GM12878 (cell line): Measurements from ENCODE around the gene MARCKSL1. TPM values are rescaled to one million over a fixed set of nuclear protein-coding genes. Genes with fewer than 3 reads are reported as not detected.

Source experiments
- ATAC-seq: fragments of 200-7000 bp; cut with Tn5 transposase; 3 replicates; pipeline ENCODE4 v1.9.1; 2020; ENCODE audit warnings: mild to moderate bottlenecking, moderate library complexity
- BruUV-seq: library from RNA; stranded (reverse); fragments of 400-500 nt; replicated peaks from 2 replicates; lab custom pipeline; 2021; lab: Mats Ljungman, UMichigan
- CTCF ChIA-PET: fragments of 300-600 bp; sonication (Branson Sonifier 250); formaldehyde crosslinking; extraction: SDS; loops from one replicate; lab custom pipeline; 2021; ENCODE audit warnings: inconsistent platforms; lab: Yijun Ruan, JAX
- POLR2A ChIA-PET: fragments of 350-600 bp; formaldehyde crosslinking; extraction: SDS; loops from one replicate; lab custom pipeline; 2021; ENCODE audit warnings: inconsistent platforms; lab: Charles Lee
- RAD21 ChIA-PET: fragments of 300-600 bp; sonication (Branson Sonifier 250); formaldehyde crosslinking; loops from one replicate; lab custom pipeline; 2023; ENCODE audit warnings: antibody characterized with exemption; ENCODE audit not compliant: unreplicated experiment; lab: Charles Lee
- SMC1A ChIA-PET: fragments of 300-600 bp; sonication (Branson Sonifier 250); formaldehyde crosslinking; loops from one replicate; lab custom pipeline; 2023; ENCODE audit not compliant: unreplicated experiment, uncharacterized antibody; lab: Charles Lee
- DNase-seq: peaks from one replicate; pipeline ENCODE4 v3.0.0-alpha.2; 2011; ENCODE audit warnings: low read depth, low spot score
- FAIRE-seq: peaks from 3 replicates; lab custom pipeline; 2011; peaks lifted over from hg19 to GRCh38; lab: Jason Lieb, UNC
- H2AFZ ChIP-seq: 2 replicates; pipeline ENCODE4 v1.6.0; 2011; ENCODE audit warnings: low read depth, low read length, control low read depth; ENCODE audit not compliant: control insufficient read depth
- H3K27ac ChIP-seq: 2 replicates; pipeline ENCODE4 v1.5.1; 2011; ENCODE audit warnings: control low read depth; ENCODE audit not compliant: control insufficient read depth, insufficient read depth
- H3K27me3 ChIP-seq, 2 experiments: replicated peaks in 1 of 2; 2 replicates each; pipeline versions ENCODE4 v1.6.0 to v1.6.1; 2011; ENCODE audit warnings: low read length in 1 of 2; ENCODE audit not compliant: control insufficient read depth in 2 of 2, insufficient read depth in 2 of 2
- H3K36me3 ChIP-seq, 2 experiments: 2 replicates each; pipeline ENCODE4 v1.5.1; 2011; ENCODE audit warnings: low read length in 1 of 2; ENCODE audit not compliant: control insufficient read depth in 2 of 2, insufficient read depth in 2 of 2
- H3K4me1 ChIP-seq: 2 replicates; pipeline ENCODE4 v1.6.1; 2011; ENCODE audit warnings: mild to moderate bottlenecking, low read length, moderate library complexity, mixed read lengths; ENCODE audit not compliant: control insufficient read depth, insufficient read depth
- H3K4me2 ChIP-seq: 2 replicates; pipeline ENCODE4 v1.6.0; 2011; ENCODE audit warnings: control low read depth; ENCODE audit not compliant: control insufficient read depth, insufficient read depth
- H3K4me3 ChIP-seq: fragments of 200-600 bp; sonication (generic); 2 replicates; pipeline ENCODE4 v1.5.1; 2016
- H3K79me2 ChIP-seq: 2 replicates; pipeline ENCODE4 v1.6.0; 2011; ENCODE audit warnings: low read length; ENCODE audit not compliant: control insufficient read depth, insufficient read depth
- H3K9ac ChIP-seq: 2 replicates; pipeline ENCODE4 v1.8.0; 2011; ENCODE audit warnings: low read length, control low read depth, mixed read lengths; ENCODE audit not compliant: control insufficient read depth, insufficient read depth
- H3K9me3 ChIP-seq: replicated peaks from 3 replicates; pipeline ENCODE4 v1.5.1; 2011; ENCODE audit warnings: mild to moderate bottlenecking, low read length; ENCODE audit not compliant: control insufficient read depth, insufficient read depth
- H4K20me1 ChIP-seq: 2 replicates; pipeline ENCODE4 v1.6.0; 2011; ENCODE audit not compliant: control insufficient read depth, insufficient read depth
- HCFC1 ChIP-seq: fragments of 150-350 bp; IDR thresholded peaks from 2 replicates; pipeline ENCODE4 v1.6.1; 2014; ENCODE audit warnings: low read length
- NFYB ChIP-seq: IDR thresholded peaks from 2 replicates; pipeline ENCODE4 v1.6.1; 2011; ENCODE audit warnings: low read depth, mild to moderate bottlenecking, low read length, improper control_type of control experiment, moderate library complexity; ENCODE audit not compliant: insufficient read depth
- POU2F2 ChIP-seq: IDR thresholded peaks from 3 replicates; pipeline ENCODE4 v1.6.1; 2011; ENCODE audit warnings: low read depth, mild to moderate bottlenecking, low read length, borderline replicate concordance
- SREBF2 ChIP-seq: IDR thresholded peaks from 2 replicates; pipeline ENCODE4 v1.6.1; 2012; ENCODE audit warnings: mild to moderate bottlenecking, low read length
- SUPT20H ChIP-seq: IDR thresholded peaks from 2 replicates; pipeline ENCODE4 v1.6.1; 2011; ENCODE audit warnings: low read depth, mild to moderate bottlenecking, low read length, moderate library complexity, borderline replicate concordance; ENCODE audit not compliant: control insufficient read depth
- WRNIP1 ChIP-seq: IDR thresholded peaks from 2 replicates; pipeline ENCODE4 v1.6.1; 2011; ENCODE audit warnings: low read depth, low read length, improper control_type of control experiment, borderline replicate concordance
- WGBS: methylation state at CpG from one replicate; pipeline ENCODE4 v1.1.6; 2016; ENCODE audit warnings: low lambda C conversion rate; ENCODE audit not compliant: insufficient replicate concordance, insufficient coverage; ENCODE audit errors: missing lambda C conversion rate; 5-methylcytosine and 5-hydroxymethylcytosine counted together
- in situ Hi-C: fragments of 300-500 bp; cut with MboI; formaldehyde crosslinking; loops from 9 replicates; pipeline ENCODE4 v1.14.3; 2018; ENCODE audit warnings: mixed read lengths
- intact Hi-C: fragments of 100-400 bp; cut with micrococcal nuclease; formaldehyde crosslinking; loops from one replicate; pipeline ENCODE4 v1.14.2; 2022; ENCODE audit not compliant: unreplicated experiment
- polyA plus RNA-seq, 11 experiments: library from polyadenylated mRNA; depleted of rRNA in 4 of 11; unstranded in 6 of 11; stranded (reverse) in 5 of 11; fragments of >200 nt; fragmentation: Nextera tagmentation in 4 of 11; fragmentation: Illumina TruSeq in 1 of 11; extraction: Ambion mirVana in 4 of 11; extraction: Trizol in 1 of 11; gene quantifications; 1 replicate in 1 of 11; 2 replicates in 10 of 11; pipeline versions ENCODE4 v1.2.1 to v1.2.3, GENCODE V29; 2011 to 2016; ENCODE audit warnings: inconsistent platforms in 2 of 11, missing spikeins in 2 of 11, low read depth in 1 of 11
- total RNA-seq, 4 experiments: library from RNA; depleted of rRNA in 3 of 4; stranded (reverse); fragments of >200 nt in 3 of 4; fragmentation: Illumina TruSeq in 1 of 4; extraction: Trizol in 1 of 4; gene quantifications; 2 replicates each; pipeline versions ENCODE4 v1.2.1 to v1.2.3, GENCODE V29; 2013 to 2021
- TF ChIP-seq, protein P1 (sequence below): IDR thresholded peaks from 2 replicates; pipeline ENCODE4 v1.6.1; 2011; ENCODE audit warnings: low read depth, low read length, improper control_type of control experiment, borderline replicate concordance
- TF ChIP-seq, protein P2 (sequence below): fragments of 150-350 bp; IDR thresholded peaks from 2 replicates; pipeline ENCODE4 v1.6.1; 2014; ENCODE audit warnings: mild to moderate bottlenecking, low read depth, low read length
- TF ChIP-seq, protein P3 (sequence below): fragments of 450-650 bp; IDR thresholded peaks from 2 replicates; pipeline ENCODE4 v1.6.1; 2017; ENCODE audit warnings: mild to moderate bottlenecking, moderate library complexity
- TF ChIP-seq, protein P4 (sequence below): IDR thresholded peaks from 2 replicates; pipeline ENCODE4 v1.6.1; 2011; ENCODE audit warnings: borderline replicate concordance, low read depth, mild to moderate bottlenecking, moderate library complexity, mixed read lengths, low read length; ENCODE audit not compliant: insufficient read depth; ENCODE audit errors: extremely low read length
- TF ChIP-seq, protein P5 (sequence below): IDR thresholded peaks from 2 replicates; pipeline ENCODE4 v1.6.1; 2012; ENCODE audit warnings: low read depth, low read length, improper control_type of control experiment

Gene MARCKSL1
- total and polyA plus RNA-seq, 10 of the 15 experiments (the other 5 are each of a cell fraction or from before 2014, with no cell fraction given) = 14.5 to 225 (median 158) TPM

DNA sequence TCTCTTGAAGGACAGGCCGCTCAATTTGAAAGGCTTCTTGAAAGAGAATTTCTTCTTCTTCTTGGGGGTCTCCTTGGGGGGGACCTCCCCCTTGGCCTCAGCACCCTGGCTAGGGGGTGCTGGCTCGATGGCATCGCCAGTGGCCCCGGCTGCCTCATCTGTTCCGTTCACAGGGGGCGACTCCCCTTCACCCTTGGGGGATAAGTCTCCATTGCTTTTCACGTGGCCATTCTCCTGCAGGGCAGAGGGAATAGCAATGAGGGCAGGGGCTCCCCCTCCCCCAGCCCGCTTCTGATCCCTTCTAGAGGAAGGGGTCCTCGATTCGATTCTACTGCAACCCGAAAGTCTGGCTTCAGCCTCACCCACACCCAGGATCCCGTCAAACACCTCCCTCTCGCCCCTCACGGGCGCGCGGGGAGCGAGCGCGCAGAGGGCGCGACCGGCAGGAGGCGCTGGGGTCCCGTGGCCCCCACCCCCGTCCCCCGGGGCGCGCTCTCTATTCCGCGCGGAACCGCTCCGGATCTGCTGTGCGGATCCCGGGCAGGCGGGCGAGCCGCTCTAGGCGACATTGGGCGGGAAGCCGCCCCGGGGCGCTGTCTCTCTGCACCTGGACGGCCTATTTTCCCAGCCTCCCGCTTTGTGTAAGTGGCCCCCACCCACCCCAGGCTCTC lies 1.0 kb downstream of the MARCKSL1 start (continued):
- TF ChIP-seq HCFC1 (no peak), NFYB (no peak), SUPT20H (no peak)
- TF ChIP-seq, protein P1, sequence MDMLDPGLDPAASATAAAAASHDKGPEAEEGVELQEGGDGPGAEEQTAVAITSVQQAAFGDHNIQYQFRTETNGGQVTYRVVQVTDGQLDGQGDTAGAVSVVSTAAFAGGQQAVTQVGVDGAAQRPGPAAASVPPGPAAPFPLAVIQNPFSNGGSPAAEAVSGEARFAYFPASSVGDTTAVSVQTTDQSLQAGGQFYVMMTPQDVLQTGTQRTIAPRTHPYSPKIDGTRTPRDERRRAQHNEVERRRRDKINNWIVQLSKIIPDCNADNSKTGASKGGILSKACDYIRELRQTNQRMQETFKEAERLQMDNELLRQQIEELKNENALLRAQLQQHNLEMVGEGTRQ = no peak

DNA sequence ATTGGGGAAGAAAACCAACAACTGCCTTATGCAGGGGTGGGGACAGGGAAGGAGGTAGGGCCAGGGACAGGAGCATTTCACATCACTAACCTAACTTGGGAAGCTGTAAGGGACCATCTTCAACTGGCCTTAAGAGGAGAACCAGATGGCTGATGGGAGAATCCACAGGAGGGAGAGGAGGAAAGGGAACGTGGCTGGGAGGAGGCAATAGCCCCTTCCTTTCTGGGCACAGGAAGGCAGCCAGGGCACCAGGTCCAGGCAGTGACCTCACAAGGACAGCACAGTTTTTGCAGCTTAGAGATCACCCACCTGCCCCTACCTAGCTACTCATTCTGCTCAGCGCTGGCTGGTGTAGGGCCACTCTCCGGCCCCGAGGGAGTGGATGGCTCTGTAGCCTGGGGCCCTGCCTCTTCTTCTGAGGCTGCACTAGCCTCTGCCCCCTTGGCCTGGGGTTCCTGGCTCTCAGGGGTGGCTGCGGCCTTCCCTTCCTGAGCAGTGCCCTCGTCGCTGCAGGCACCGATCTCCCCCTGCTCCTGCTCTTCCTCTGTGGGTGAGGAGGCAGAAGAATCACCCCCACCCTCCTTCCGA lies 1.7 kb downstream of the MARCKSL1 start:
- in situ Hi-C loops (no loop called here), intact Hi-C loops (loop anchor here (2.0 kb wide), 2 partner anchors 38 to 60 kb away; partner anchors contain the start of gene BSDC1)
- Histone ChIP-seq H2AFZ (no peak overlapping the region), H3K9ac (peak overlapping the region; percentile 83), H4K20me1 (no peaks in the 10 kb centered on the region; the same call in 1 of the 2 replicates), H3K4me2 (peak overlapping the region; percentile 78), H3K9me3 (no peaks in the 10 kb centered on the region), H3K79me2 (peaks cover 24% of the 10 kb centered on the region), H3K4me3 (peak overlapping the region; percentile 80), H3K36me3 (peaks cover 29 to 30% of the 10 kb centered on the region in 2 experiments), H3K4me1 (peaks cover 47% of the 10 kb centered on the region), H3K27ac (peak overlapping the region; percentile 48), H3K27me3 (no peaks in the 10 kb centered on the region)
- ChIA-PET RAD21 (interaction anchor here (0.8 to 2.5 kb wide), 6 partner anchors 11 to 111 kb away, joined by 3 to 13 read pairs (median 4); partner anchors contain the start of gene BSDC1), CTCF (interaction anchor here (0.6 to 5.2 kb wide), 12 partner anchors 13 to 357 kb away, joined by 3 to 29 read pairs (median 4); partner anchors contain the start of gene BSDC1), POLR2A (interaction anchor here (0.6 to 2.3 kb wide), 5 partner anchors 11 to 170 kb away, joined by 3 to 10 read pairs (median 7); partner anchors contain the start of genes BSDC1 and LCK), SMC1A (interaction anchor here (0.9 to 4.1 kb wide), 5 partner anchors 10 to 94 kb away, joined by 3 to 17 read pairs (median 6); no protein-coding TSS in a partner anchor)
- FAIRE-seq = no peak
- no peak for DNase-seq
- no TSS peak for BruUV-seq
- 0 out of 3 replicates have a peak, but pooled peaks have one; percentile 2 for ATAC-seq
- WGBS = 59% methylated on average over 9 of the region's 9 CpGs
- TF ChIP-seq, protein P2, sequence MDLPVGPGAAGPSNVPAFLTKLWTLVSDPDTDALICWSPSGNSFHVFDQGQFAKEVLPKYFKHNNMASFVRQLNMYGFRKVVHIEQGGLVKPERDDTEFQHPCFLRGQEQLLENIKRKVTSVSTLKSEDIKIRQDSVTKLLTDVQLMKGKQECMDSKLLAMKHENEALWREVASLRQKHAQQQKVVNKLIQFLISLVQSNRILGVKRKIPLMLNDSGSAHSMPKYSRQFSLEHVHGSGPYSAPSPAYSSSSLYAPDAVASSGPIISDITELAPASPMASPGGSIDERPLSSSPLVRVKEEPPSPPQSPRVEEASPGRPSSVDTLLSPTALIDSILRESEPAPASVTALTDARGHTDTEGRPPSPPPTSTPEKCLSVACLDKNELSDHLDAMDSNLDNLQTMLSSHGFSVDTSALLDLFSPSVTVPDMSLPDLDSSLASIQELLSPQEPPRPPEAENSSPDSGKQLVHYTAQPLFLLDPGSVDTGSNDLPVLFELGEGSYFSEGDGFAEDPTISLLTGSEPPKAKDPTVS = no peak
- TF ChIP-seq WRNIP1 (no peak), SREBF2 (no peak), POU2F2 (peak; percentile 10; the same call in 1 of the 3 replicates)
- TF ChIP-seq, protein P3, sequence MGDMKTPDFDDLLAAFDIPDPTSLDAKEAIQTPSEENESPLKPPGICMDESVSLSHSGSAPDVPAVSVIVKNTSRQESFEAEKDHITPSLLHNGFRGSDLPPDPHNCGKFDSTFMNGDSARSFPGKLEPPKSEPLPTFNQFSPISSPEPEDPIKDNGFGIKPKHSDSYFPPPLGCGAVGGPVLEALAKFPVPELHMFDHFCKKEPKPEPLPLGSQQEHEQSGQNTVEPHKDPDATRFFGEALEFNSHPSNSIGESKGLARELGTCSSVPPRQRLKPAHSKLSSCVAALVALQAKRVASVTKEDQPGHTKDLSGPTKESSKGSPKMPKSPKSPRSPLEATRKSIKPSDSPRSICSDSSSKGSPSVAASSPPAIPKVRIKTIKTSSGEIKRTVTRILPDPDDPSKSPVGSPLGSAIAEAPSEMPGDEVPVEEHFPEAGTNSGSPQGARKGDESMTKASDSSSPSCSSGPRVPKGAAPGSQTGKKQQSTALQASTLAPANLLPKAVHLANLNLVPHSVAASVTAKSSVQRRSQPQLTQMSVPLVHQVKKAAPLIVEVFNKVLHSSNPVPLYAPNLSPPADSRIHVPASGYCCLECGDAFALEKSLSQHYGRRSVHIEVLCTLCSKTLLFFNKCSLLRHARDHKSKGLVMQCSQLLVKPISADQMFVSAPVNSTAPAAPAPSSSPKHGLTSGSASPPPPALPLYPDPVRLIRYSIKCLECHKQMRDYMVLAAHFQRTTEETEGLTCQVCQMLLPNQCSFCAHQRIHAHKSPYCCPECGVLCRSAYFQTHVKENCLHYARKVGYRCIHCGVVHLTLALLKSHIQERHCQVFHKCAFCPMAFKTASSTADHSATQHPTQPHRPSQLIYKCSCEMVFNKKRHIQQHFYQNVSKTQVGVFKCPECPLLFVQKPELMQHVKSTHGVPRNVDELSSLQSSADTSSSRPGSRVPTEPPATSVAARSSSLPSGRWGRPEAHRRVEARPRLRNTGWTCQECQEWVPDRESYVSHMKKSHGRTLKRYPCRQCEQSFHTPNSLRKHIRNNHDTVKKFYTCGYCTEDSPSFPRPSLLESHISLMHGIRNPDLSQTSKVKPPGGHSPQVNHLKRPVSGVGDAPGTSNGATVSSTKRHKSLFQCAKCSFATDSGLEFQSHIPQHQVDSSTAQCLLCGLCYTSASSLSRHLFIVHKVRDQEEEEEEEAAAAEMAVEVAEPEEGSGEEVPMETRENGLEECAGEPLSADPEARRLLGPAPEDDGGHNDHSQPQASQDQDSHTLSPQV = no peak
- TF ChIP-seq, protein P4, sequence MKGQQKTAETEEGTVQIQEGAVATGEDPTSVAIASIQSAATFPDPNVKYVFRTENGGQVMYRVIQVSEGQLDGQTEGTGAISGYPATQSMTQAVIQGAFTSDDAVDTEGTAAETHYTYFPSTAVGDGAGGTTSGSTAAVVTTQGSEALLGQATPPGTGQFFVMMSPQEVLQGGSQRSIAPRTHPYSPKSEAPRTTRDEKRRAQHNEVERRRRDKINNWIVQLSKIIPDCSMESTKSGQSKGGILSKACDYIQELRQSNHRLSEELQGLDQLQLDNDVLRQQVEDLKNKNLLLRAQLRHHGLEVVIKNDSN = no peak
- TF ChIP-seq, protein P5, sequence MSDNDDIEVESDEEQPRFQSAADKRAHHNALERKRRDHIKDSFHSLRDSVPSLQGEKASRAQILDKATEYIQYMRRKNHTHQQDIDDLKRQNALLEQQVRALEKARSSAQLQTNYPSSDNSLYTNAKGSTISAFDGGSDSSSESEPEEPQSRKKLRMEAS = no peak
